H7 (cell line): ENCODE data around the gene MTG2. TPM values are rescaled to one million over a fixed set of nuclear protein-coding genes. Genes with fewer than 3 reads are reported as not detected.

ENCODE experiments used
- DNase-seq: peaks from one replicate; pipeline ENCODE4 v3.0.0; 2012
- H3K27me3 ChIP-seq: 2 replicates; pipeline ENCODE4 v1.6.0; 2011; ENCODE audit warnings: mild to moderate bottlenecking, low read length; ENCODE audit not compliant: control insufficient read depth, insufficient read depth
- H3K36me3 ChIP-seq: replicated peaks from 2 replicates; pipeline ENCODE4 v1.5.1; 2011; ENCODE audit warnings: low read length; ENCODE audit not compliant: control insufficient read depth, insufficient read depth
- H3K4me3 ChIP-seq: 2 replicates; pipeline ENCODE4 v1.5.1; 2011; ENCODE audit warnings: low read depth, mild to moderate bottlenecking, control low read depth, low read length, moderate library complexity; ENCODE audit not compliant: insufficient read depth
- total RNA-seq: library from RNA; depleted of rRNA; stranded (reverse); fragments of >200 nt; shearing (Covaris generic); gene quantifications from 2 replicates; pipeline ENCODE4 v1.2.3, GENCODE V29; 2014

The MTG2 gene
- total RNA-seq, 1 experiment from 2014 or later = 37.8 TPM

GRCh38 chr20:62236766-62237513 lies 54.1 kb downstream of the MTG2 start:
- no peak overlapping the region for H3K4me3 ChIP-seq
- no peaks in the 10 kb centered on the region for H3K27me3 ChIP-seq
- H3K36me3 ChIP-seq = no peaks in the 10 kb centered on the region
- peak; percentile 95 for DNase-seq

- no peak for DNase-seq
- H3K36me3 ChIP-seq = no peaks in the 10 kb centered on the region
- H3K4me3 ChIP-seq = no peak overlapping the region
- H3K27me3 ChIP-seq = no peaks in the 10 kb centered on the region
These were observed 54.6 kb downstream of the MTG2 start for GRCh38 chr20:62237514-62237800.

- DNase-seq = peak; percentile 100
These were observed 55.2 kb downstream of the MTG2 start, which contains the start of gene OSBPL2 for GRCh38 chr20:62237801-62238568. TSS of gene OSBPL2 (plus strand) at chr20:62238521. CDS start at chr20:62256185, 17,664 bp downstream.

GRCh38 chr20:62238569-62239277 lies 55.9 kb downstream of the MTG2 start:
- H3K4me3 ChIP-seq = peak overlapping the region; percentile 54
- no peaks in the 10 kb centered on the region for H3K36me3 ChIP-seq
- no peaks in the 10 kb centered on the region for H3K27me3 ChIP-seq
- no peak for DNase-seq

More at GRCh38 chr20:62237801-62238568, 55.2 kb downstream of the MTG2 start, which contains the start of gene OSBPL2:
- Histone ChIP-seq H3K27me3 (no peaks in the 10 kb centered on the region), H3K36me3 (no peaks in the 10 kb centered on the region), H3K4me3 (peak within 1 kb of the TSS; percentile 54)

- Histone ChIP-seq H3K36me3 (no peaks in the 10 kb centered on the region), H3K27me3 (no peaks in the 10 kb centered on the region), H3K4me3 (peak overlapping the region; percentile 54)
- DNase-seq = peak; percentile 68
These were observed 56.6 kb downstream of the MTG2 start for GRCh38 chr20:62239278-62239879.

- H3K36me3 ChIP-seq = no peaks in the 10 kb centered on the region
- no peak overlapping the region for H3K4me3 ChIP-seq
- no peak for DNase-seq
- H3K27me3 ChIP-seq = no peaks in the 10 kb centered on the region
These were observed 57.3 kb downstream of the MTG2 start for GRCh38 chr20:62240020-62240685.

- Histone ChIP-seq H3K4me3 (no peak overlapping the region), H3K36me3 (no peaks in the 10 kb centered on the region), H3K27me3 (no peaks in the 10 kb centered on the region)
- no peak for DNase-seq
These were observed 58.7 kb downstream of the MTG2 start for GRCh38 chr20:62241506-62241905.

GRCh38 chr20:62242176-62242575 lies 59.3 kb downstream of the MTG2 start:
- DNase-seq = no peak
- H3K4me3 ChIP-seq = no peak overlapping the region
- no peaks in the 10 kb centered on the region for H3K36me3 ChIP-seq
- no peaks in the 10 kb centered on the region for H3K27me3 ChIP-seq

GRCh38 chr20:62243106-62243505 lies 60.3 kb downstream of the MTG2 start:
- H3K36me3 ChIP-seq = no peaks in the 10 kb centered on the region
- no peaks in the 10 kb centered on the region for H3K27me3 ChIP-seq
- peak; percentile 70 for DNase-seq
- no peak overlapping the region for H3K4me3 ChIP-seq

- H3K4me3 ChIP-seq = no peak overlapping the region
- DNase-seq = no peak
- no peaks in the 10 kb centered on the region for H3K36me3 ChIP-seq
- H3K27me3 ChIP-seq = no peaks in the 10 kb centered on the region
These were observed 61.2 kb downstream of the MTG2 start for GRCh38 chr20:62243906-62244515.

- H3K4me3 ChIP-seq = no peak overlapping the region
- no peaks in the 10 kb centered on the region for H3K27me3 ChIP-seq
- H3K36me3 ChIP-seq = no peaks in the 10 kb centered on the region
- DNase-seq = no peak
These were observed 61.8 kb downstream of the MTG2 start for GRCh38 chr20:62244644-62245108.

- H3K27me3 ChIP-seq = no peaks in the 10 kb centered on the region
These were observed 63.1 kb downstream of the MTG2 start for GRCh38 chr20:62245911-62246280.

GRCh38 chr20:62246431-62246830 lies 63.6 kb downstream of the MTG2 start:
- no peak for DNase-seq
- Histone ChIP-seq H3K4me3 (no peak overlapping the region), H3K36me3 (no peaks in the 10 kb centered on the region), H3K27me3 (no peaks in the 10 kb centered on the region)

More at GRCh38 chr20:62245911-62246280, 63.1 kb downstream of the MTG2 start:
- no peaks in the 10 kb centered on the region for H3K36me3 ChIP-seq
- no peak overlapping the region for H3K4me3 ChIP-seq
- DNase-seq = no peak
